Measurements from ENCODE around the gene PRPH. TPM values are rescaled to one million over a fixed set of nuclear protein-coding genes. Genes with fewer than 3 reads are reported as not detected.
"Not testable (repeated sequence)": the region's sequence is repeated elsewhere in the genome, so short reads cannot be mapped to it uniquely, and the experiment has no call there.

PRPH gene
- total RNA-seq, 2 experiments from 2014 or later = not detected

DNA sequence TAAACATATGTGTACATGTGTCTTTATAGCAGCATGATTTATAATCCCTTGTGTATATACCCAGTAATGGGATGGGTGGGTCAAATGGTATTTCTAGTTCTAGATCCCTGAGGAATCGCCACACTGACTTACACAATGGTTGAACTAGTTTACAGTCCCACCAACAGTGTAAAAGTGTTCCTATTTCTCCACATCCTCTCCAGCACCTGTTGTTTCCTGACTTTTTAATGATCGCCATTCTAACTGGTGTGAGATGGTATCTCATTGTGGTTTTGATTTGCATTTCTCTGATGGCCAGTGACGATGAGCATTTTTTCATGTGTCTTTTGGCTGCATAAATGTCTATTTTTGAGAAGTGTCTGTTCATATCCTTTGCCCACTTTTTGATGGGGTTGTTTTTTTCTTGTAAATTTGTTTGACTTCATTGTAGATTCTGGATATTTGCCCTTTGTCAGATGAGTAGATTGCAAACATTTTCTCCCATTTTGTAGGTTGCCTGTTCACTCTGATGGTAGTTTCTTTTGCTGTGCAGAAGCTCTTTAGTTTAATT is 15.6 kb downstream of the PRPH start:
- not testable (repeated sequence) for H3K4me3 Mint-ChIP-seq, H3K9me3 Mint-ChIP-seq, H3K4me1 Mint-ChIP-seq, H3K36me3 Mint-ChIP-seq, H3K27ac Mint-ChIP-seq, DNase-seq
- H3K27me3 Mint-ChIP-seq = peaks cover 40% of the 10 kb centered on the region

DNA sequence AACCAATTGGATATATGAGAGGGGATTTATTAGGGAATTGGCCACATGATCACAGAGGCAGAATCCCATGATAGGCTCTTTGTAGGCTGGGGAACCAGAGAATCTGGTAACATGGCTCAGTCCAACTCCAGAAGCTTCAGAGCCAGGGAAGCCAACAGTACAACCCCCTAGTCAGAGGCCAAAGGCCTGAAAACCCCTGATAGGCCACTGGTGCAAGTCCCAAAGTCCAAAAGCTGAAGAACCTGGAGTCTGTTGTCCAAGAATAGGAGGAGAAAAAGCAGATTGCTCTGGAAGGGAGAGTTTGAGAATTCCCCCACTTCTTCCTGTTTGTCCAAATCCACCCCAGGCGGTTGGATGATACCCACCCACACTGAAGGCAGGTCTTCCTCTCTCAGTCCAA is 19.9 kb downstream of the PRPH start:
- no peak overlapping the region for H3K4me3 Mint-ChIP-seq
- H3K27me3 Mint-ChIP-seq = peaks cover 10% of the 10 kb centered on the region
- DNase-seq = no peak
- no peak overlapping the region for H3K27ac Mint-ChIP-seq
- H3K4me1 Mint-ChIP-seq = no peaks in the 10 kb centered on the region
- H3K9me3 Mint-ChIP-seq = no peaks in the 10 kb centered on the region
- H3K36me3 Mint-ChIP-seq = no peaks in the 10 kb centered on the region

DNA sequence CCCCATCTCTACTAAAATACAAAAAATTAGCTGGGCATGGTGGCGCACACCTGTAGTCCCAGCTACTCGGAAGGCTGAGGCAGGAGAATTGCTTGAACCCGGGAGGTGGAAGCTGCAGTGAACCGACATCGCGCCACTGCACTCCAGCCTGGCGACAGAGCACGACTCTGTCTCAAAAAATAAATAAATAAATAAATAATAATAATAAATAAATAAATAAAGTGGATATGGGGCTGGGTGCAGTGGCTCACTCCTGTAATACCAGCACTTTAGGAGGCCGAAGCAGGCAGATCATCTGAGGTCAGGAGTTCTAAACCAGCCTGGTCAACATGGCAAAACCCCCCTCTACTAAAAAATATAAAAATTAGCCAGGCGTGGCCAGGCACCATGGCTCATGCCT is 22.2 kb downstream of the PRPH start:
- not testable (repeated sequence) for H3K9me3 Mint-ChIP-seq, H3K27me3 Mint-ChIP-seq, DNase-seq, H3K4me3 Mint-ChIP-seq, H3K27ac Mint-ChIP-seq, H3K4me1 Mint-ChIP-seq, H3K36me3 Mint-ChIP-seq

DNA sequence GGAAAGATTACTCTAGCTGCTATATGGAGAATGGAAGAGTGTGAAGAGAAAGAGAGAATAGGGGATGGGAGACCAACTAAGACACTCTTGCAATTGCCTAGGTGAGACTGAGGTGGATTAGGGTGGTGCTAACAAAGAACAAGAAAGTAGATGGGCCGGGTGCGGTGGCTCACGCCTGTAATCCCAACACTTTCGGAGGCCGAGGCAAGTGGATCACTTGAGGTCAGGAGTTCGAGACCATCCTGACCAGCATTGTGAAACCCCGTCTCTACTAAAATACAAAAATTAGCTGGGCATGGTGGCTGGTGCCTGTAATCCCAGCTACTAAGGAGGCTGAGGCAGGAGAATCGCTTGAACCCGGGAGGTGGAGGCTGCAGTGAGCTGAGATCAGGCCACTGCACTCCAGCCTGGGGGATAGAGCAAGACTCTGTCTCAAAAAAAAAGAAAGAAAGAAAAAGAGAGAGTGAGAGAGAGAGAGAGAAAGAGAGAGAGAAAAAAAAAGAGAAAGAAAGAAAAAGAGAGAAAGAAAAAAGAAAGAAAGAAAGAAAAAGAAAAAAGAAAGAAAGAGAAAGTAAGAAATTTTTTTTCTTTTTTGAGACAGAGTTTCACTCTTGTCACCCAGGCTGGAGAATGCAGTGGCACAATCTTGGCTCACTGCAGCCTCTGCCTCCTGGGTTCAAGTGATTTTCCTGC is 25.6 kb downstream of the PRPH start:
- H3K36me3 Mint-ChIP-seq = peaks cover 11% of the 10 kb centered on the region
- not testable (repeated sequence) for H3K27me3 Mint-ChIP-seq, DNase-seq, H3K4me3 Mint-ChIP-seq, H3K4me1 Mint-ChIP-seq, H3K27ac Mint-ChIP-seq, H3K9me3 Mint-ChIP-seq

DNA sequence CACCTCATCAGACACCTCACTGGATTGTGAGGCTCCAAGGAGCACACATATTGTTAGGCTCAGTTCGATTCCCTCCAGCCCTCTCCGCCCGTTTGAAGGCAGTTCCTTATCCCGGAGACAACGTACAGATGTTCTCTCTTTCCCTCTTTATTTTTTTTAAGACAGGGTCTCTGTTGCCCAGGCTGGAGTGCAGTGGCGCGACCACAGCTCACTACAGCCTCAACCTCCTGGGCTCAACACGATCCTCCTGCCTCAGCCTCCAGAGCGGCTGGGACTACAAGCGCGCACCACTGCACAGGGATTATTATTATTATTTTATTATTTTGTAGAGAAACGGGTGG is 27.4 kb downstream of the PRPH start:
- Mint-ChIP-seq H3K4me3 (peak overlapping the region; percentile 100), H3K36me3 (peaks cover 15% of the 10 kb centered on the region), H3K4me1 (peaks cover 8% of the 10 kb centered on the region), H3K27me3 (no peaks in the 10 kb centered on the region), H3K9me3 (no peaks in the 10 kb centered on the region), H3K27ac (peak overlapping the region; percentile 95)
- no peak for DNase-seq

DNA sequence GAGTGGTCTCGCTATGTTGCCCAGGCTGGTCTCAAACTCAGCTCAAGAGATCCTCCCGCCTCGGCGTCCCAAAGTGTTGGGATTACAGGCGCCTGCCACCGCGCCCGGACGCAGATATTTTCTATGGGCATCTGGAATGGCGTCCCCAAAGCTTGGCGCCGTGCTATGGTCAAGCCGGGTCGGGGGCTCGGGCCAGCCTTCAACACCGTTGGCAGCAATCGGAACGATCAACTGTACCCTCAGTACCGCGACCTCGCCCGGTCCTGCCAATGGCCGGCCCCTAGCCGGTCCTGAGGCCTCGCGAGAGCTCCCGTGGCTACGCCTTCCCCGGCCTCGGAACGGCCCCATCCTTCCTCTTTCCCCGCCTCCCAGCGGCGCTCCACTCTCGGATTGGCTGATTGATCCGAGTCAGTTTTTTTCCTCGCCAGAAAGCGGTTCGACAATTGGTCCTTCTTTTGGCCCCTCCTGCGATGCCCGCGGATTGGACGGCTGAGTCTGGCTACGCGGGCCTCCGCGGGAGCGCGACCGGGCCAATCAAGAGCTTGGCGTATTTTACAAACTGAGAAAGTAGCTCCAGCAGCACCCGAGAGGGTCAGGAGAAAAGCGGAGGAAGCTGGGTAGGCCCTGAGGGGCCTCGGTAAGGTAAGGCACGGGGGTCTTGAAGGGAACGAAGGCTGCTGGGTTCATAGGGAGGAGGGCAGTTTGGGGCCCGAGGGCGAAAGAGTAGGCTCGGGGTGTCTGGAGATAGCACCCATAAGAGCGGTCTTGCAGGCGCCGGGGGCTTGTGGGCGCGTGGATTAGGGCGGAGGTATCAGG is 28.0 kb downstream of the PRPH start, which contains the start of gene TROAP:
TROAP (plus strand) TSS at position 548 of the 816 bp plus-strand sequence. CDS start 354 bp downstream, outside the sequence.
- H3K36me3 Mint-ChIP-seq = peaks cover 18% of the 10 kb centered on the region
- H3K27me3 Mint-ChIP-seq = no peaks in the 10 kb centered on the region
- H3K9me3 Mint-ChIP-seq = no peaks in the 10 kb centered on the region
- H3K27ac Mint-ChIP-seq = peak within 1 kb of the TSS; percentile 95
- peaks cover 8% of the 10 kb centered on the region for H3K4me1 Mint-ChIP-seq
- peak within 1 kb of the TSS; percentile 100 for H3K4me3 Mint-ChIP-seq
- DNase-seq = peak; percentile 97

DNA sequence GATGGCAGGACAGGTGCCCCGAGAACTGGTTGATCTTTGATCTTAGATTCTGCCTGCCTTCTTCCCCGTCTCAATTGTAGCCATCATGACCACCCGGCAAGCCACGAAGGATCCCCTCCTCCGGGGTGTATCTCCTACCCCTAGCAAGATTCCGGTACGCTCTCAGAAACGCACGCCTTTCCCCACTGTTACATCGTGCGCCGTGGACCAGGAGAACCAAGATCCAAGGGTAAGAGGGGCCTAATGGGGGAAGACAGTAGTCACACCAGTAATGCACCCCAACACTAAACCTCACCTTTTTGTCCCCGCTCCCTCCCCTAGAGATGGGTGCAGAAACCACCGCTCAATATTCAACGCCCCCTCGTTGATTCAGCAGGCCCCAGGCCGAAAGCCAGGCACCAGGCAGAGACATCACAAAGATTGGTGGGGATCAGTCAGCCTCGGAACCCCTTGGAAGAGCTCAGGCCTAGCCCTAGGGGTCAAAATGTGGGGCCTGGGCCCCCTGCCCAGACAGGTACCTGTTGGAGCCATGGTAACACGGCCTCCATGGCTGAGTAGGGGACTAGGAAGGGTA is 28.7 kb downstream of the PRPH start:
- Mint-ChIP-seq H3K36me3 (peaks cover 18% of the 10 kb centered on the region), H3K4me3 (peak overlapping the region; percentile 100), H3K9me3 (no peaks in the 10 kb centered on the region), H3K27ac (peak overlapping the region; percentile 95), H3K4me1 (peaks cover 8% of the 10 kb centered on the region), H3K27me3 (no peaks in the 10 kb centered on the region)
- no peak for DNase-seq

DNA sequence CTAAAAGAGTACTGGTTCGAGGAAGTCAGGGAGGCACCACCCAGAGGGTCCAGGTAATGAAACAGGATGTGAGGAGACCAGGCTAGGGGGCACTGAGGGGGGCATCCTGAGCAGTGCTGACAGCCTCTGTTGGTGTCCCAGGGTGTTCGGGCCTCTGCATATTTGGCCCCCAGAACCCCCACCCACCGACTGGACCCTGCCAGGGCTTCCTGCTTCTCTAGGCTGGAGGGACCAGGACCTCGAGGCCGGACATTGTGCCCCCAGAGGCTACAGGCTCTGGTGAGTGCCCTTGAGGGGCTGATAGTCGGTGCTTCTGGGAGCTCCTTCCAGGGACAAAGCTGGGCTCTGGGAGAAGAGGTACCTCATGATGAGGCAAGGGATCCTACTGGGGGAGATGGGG is 30.7 kb downstream of the PRPH start:
- Mint-ChIP-seq H3K4me1 (peaks cover 8% of the 10 kb centered on the region), H3K4me3 (no peak overlapping the region), H3K36me3 (peaks cover 23% of the 10 kb centered on the region), H3K27ac (no peak overlapping the region), H3K27me3 (no peaks in the 10 kb centered on the region), H3K9me3 (no peaks in the 10 kb centered on the region)
- no peak for DNase-seq

DNA sequence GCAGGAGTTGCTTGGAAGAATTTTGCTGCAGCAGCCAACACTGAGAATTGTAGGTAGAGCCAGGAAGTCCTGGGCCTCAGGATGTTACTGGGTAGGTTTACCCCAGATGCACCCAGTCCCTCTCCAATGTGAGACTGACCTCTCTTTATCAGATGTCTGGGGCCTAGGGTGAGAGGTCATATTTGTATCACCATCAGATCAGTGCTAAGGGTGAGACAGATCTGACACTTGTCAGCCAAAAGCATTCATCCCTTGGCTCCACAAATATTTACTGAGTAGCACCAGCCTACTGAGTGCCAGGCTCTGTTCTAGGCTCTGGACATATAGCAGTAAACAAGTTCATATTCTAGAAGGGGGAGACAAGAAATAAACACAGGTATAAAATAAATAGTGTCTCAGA is 32.4 kb downstream of the PRPH start:
- Mint-ChIP-seq H3K27me3 (peaks cover 10% of the 10 kb centered on the region), H3K9me3 (no peaks in the 10 kb centered on the region), H3K4me1 (peaks cover under 1% of the 10 kb centered on the region), H3K4me3 (no peak overlapping the region), H3K36me3 (peaks cover 32% of the 10 kb centered on the region), H3K27ac (no peak overlapping the region)
- DNase-seq = no peak

DNA sequence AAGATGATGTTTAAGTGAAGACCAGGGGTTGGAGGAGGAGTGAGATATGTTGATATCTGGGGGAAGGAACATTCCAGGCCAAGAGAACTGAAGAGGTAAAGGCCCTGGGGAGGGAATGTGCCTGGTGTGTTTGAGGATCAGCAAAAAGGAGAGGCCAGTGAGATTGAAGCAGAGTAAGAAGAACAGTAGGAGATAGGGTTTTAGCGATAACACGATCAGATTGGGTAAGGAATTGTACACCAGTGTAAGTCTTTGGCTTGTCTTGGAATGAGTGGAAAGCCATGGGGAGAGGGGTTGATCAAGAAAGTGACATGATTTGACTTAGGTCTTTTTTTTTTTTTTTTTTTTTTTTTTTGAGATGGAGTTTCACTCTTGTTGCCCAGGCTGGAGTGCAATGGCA is 32.9 kb downstream of the PRPH start:
- Mint-ChIP-seq H3K27ac (no peak overlapping the region), H3K4me1 (peaks cover under 1% of the 10 kb centered on the region), H3K36me3 (peaks cover 32% of the 10 kb centered on the region), H3K27me3 (peaks cover 16% of the 10 kb centered on the region), H3K9me3 (no peaks in the 10 kb centered on the region), H3K4me3 (no peak overlapping the region)
- DNase-seq = no peak

DNA sequence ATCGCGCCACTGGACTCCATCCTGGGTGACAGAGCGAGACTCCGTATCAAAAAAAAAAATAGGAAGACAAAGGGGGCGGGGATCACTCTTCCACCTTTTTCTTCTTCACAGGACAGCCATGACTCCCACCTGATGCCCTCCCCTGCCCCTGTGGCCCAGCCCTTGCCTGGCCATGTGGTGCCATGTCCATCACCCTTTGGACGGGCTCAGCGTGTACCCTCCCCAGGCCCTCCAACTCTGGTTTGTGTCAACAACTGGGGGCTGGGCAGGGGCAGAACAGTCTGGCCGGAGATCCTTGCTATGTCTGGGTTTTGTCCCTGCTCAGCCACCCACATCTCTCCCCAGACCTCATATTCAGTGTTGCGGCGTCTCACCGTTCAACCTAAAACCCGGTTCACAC is 33.9 kb downstream of the PRPH start:
- H3K27ac Mint-ChIP-seq = no peak overlapping the region
- DNase-seq = no peak
- no peaks in the 10 kb centered on the region for H3K9me3 Mint-ChIP-seq
- peaks cover 28% of the 10 kb centered on the region for H3K36me3 Mint-ChIP-seq
- no peak overlapping the region for H3K4me3 Mint-ChIP-seq
- peaks cover 25% of the 10 kb centered on the region for H3K27me3 Mint-ChIP-seq
- H3K4me1 Mint-ChIP-seq = peaks cover 4% of the 10 kb centered on the region

DNA sequence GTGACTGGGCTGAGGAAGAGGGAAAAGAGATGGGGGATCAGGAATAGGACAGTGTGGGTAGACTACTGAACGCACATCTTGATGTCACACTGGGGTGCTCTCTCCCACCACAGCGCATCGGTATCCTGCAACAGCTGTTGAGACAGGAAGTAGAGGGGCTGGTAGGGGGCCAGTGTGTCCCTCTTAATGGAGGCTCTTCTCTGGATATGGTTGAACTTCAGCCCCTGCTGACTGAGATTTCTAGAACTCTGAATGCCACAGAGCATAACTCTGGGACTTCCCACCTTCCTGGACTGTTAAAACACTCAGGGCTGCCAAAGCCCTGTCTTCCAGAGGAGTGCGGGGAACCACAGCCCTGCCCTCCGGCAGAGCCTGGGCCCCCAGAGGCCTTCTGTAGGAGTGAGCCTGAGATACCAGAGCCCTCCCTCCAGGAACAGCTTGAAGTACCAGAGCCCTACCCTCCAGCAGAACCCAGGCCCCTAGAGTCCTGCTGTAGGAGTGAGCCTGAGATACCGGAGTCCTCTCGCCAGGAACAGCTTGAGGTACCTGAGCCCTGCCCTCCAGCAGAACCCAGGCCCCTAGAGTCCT is 35.2 kb downstream of the PRPH start:
- Mint-ChIP-seq H3K27ac (no peak overlapping the region), H3K4me1 (peaks cover 6% of the 10 kb centered on the region), H3K9me3 (no peaks in the 10 kb centered on the region)

DNA sequence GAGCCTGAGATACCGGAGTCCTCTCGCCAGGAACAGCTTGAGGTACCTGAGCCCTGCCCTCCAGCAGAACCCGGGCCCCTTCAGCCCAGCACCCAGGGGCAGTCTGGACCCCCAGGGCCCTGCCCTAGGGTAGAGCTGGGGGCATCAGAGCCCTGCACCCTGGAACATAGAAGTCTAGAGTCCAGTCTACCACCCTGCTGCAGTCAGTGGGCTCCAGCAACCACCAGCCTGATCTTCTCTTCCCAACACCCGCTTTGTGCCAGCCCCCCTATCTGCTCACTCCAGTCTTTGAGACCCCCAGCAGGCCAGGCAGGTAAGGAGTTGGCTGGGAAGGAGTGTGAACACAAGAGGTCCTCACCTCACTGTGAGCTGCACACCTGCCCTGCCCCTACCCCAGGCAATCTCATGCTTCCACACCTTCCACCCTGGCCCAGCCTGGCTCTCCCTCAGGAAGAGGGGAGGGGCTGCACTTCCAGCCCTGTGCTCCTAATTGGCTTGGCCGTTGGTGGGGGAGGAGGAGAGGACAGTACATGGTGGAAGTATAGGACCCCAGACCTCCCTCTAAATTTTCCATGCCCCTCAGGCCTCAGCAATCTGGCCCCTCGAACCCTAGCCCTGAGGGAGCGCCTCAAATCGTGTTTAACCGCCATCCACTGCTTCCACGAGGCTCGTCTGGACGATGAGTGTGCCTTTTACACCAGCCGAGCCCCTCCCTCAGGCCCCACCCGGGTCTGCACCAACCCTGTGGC is 35.9 kb downstream of the PRPH start:
- peaks cover 45% of the 10 kb centered on the region for H3K27me3 Mint-ChIP-seq
- no peak overlapping the region for H3K4me3 Mint-ChIP-seq
- H3K4me1 Mint-ChIP-seq = peaks cover 8% of the 10 kb centered on the region
- H3K27ac Mint-ChIP-seq = no peak overlapping the region
- no peak for DNase-seq
- H3K9me3 Mint-ChIP-seq = no peaks in the 10 kb centered on the region
- peaks cover 21% of the 10 kb centered on the region for H3K36me3 Mint-ChIP-seq

More for the DNA sequence above, 35.2 kb downstream of the PRPH start:
- no peak for DNase-seq
- Mint-ChIP-seq H3K4me3 (no peak overlapping the region), H3K27me3 (peaks cover 38% of the 10 kb centered on the region), H3K36me3 (peaks cover 23% of the 10 kb centered on the region)

DNA sequence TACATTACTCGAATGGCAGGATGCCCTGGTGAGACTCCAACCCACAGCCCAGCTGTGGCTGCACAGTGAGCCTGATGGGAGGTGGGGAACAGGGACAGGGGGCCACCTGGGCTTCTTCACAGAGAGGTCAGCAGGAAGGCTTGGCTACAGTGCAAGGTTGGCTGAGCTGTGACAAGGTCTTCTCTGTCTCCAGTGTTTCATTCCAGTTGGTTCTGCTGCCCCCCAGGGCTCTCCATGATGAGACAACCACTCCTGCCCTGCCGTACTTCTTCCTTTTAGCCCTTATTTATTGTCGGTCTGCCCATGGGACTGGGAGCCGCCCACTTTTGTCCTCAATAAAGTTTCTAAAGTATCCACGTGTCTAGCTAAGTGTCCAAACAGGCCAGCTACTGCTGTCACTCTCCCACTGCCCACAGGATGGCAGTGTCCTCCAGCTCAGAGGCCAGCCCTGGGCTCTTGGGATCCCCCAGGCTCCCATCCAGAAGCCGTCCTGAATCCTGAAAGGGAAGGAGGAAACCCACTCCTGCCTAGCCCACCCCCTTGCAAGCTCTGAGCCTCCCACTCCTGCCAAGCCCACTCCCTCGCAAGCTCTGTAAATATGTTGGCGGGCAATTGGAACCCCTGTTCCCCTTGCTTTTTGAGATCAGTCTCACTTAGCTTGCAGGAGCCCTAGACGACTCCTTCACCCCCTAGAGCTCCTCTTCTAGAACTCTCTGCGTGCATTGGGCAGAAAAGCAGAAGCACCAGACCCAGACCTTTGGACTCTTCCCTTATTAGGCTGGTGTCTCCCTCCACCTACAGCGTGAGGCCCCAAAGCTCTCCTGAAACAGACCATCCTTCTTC is 36.7 kb downstream of the PRPH start:
- H3K4me3 Mint-ChIP-seq = no peak overlapping the region
- peaks cover 48% of the 10 kb centered on the region for H3K27me3 Mint-ChIP-seq
- DNase-seq = no peak
- no peak overlapping the region for H3K27ac Mint-ChIP-seq
- no peaks in the 10 kb centered on the region for H3K9me3 Mint-ChIP-seq
- H3K36me3 Mint-ChIP-seq = peaks cover 19% of the 10 kb centered on the region
- peaks cover 8% of the 10 kb centered on the region for H3K4me1 Mint-ChIP-seq
